Stimulated activated CD4-positive, alpha-beta T cell treated with anti-CD3 and anti-CD28 coated beads, Interleukin-4, amount 100 ng/mL, for 4 hours (primary cell): ENCODE measurements around the gene MFAP3.
"Not testable (repeated sequence)": the region's sequence is repeated elsewhere in the genome, so short reads cannot be mapped to it uniquely, and the experiment has no call there.

Source experiments
- DNase-seq, 2 experiments: peaks; one replicate each; pipeline ENCODE4 v3.0.0-alpha.2; 2020

Gene MFAP3

GRCh38 chr5:154055201-154055600 is 16.4 kb downstream of the MFAP3 start:
- no peak for DNase-seq

GRCh38 chr5:154058055-154059038 is 19.6 kb downstream of the MFAP3 start:
- no peak for DNase-seq

GRCh38 chr5:154059039-154059430 is 20.3 kb downstream of the MFAP3 start:
- DNase-seq: no peak

GRCh38 chr5:154059583-154059982 is 20.8 kb downstream of the MFAP3 start:
- DNase-seq: no peak

GRCh38 chr5:154060606-154061005 is 21.8 kb downstream of the MFAP3 start:
- no peak for DNase-seq

- no peak for DNase-seq
These were observed 24.6 kb downstream of the MFAP3 start for GRCh38 chr5:154063372-154063771.

- no peak for DNase-seq
These were observed 27.2 kb downstream of the MFAP3 start for GRCh38 chr5:154065971-154066370.

- not testable (repeated sequence) for DNase-seq
These were observed 31.1 kb downstream of the MFAP3 start for GRCh38 chr5:154069854-154070253.

- DNase-seq: no peak
These were observed 33.1 kb downstream of the MFAP3 start for GRCh38 chr5:154071799-154072413.

GRCh38 chr5:154072414-154073171 is 33.8 kb downstream of the MFAP3 start:
- DNase-seq: peak; percentile 71 to 80

GRCh38 chr5:154076240-154076922 is 37.6 kb downstream of the MFAP3 start:
- DNase-seq: no peak

GRCh38 chr5:154077696-154078095 is 38.9 kb downstream of the MFAP3 start:
- DNase-seq: no peak

GRCh38 chr5:154078272-154078671 is 39.5 kb downstream of the MFAP3 start:
- no peak for DNase-seq

GRCh38 chr5:154081246-154081645 is 42.5 kb downstream of the MFAP3 start:
- no peak for DNase-seq

GRCh38 chr5:154084062-154084639 is 45.4 kb downstream of the MFAP3 start:
- no peak for DNase-seq

- no peak for DNase-seq
These were observed 47.4 kb downstream of the MFAP3 start for GRCh38 chr5:154086146-154086545.

GRCh38 chr5:154086641-154087040 is 47.9 kb downstream of the MFAP3 start:
- DNase-seq: no peak

- no peak for DNase-seq
These were observed 48.5 kb downstream of the MFAP3 start for GRCh38 chr5:154087260-154087659.

GRCh38 chr5:154088801-154089200 is 50.0 kb downstream of the MFAP3 start:
- DNase-seq: no peak

GRCh38 chr5:154090656-154091055 is 51.9 kb downstream of the MFAP3 start:
- DNase-seq: no peak

GRCh38 chr5:154092356-154093141 is 53.8 kb downstream of the MFAP3 start:
- no peak for DNase-seq

GRCh38 chr5:154093142-154093532 is 54.4 kb downstream of the MFAP3 start:
- DNase-seq: no peak
